T-helper 1 cell treated with Interleukin-12 subunit alpha and Interleukin-12 subunit beta and Interleukin-4 antibody, amounts not matched to agents 30 ng/mL and 1 ng/mL, for 36 hours (primary cell): ENCODE data around the gene COG5. TPM values are rescaled to one million over a fixed set of nuclear protein-coding genes. Genes with fewer than 3 reads are reported as not detected.
"Not testable (repeated sequence)": the region's sequence is repeated elsewhere in the genome, so short reads cannot be mapped to it uniquely, and the experiment has no call there.

Experiments
- intact Hi-C: fragments of 100-400 bp; cut with micrococcal nuclease; formaldehyde crosslinking; loops from one replicate; pipeline ENCODE4 v1.15.1; 2024
- total RNA-seq: library from RNA; stranded (reverse); gene quantifications from 2 replicates; pipeline ENCODE4 v1.2.3, GENCODE V29; 2022

Gene COG5
- total RNA-seq, 1 donor from 2014 or later: 47.8 TPM

- intact Hi-C loops: no loop called here
Observed at GRCh38 chr7:107234436-107234835, 329.3 kb downstream of the COG5 start.

- intact Hi-C loops: no loop called here
Observed at GRCh38 chr7:107233981-107234380, 329.7 kb downstream of the COG5 start.

- intact Hi-C loops: no loop called here
Observed at GRCh38 chr7:107233174-107233573, 330.5 kb downstream of the COG5 start.

GRCh38 chr7:107232568-107233090 lies 331.1 kb downstream of the COG5 start:
- intact Hi-C loops: no loop called here

- intact Hi-C loops: no loop called here
Observed at GRCh38 chr7:107230334-107230733, 333.4 kb downstream of the COG5 start.

GRCh38 chr7:107228291-107228690 lies 335.4 kb downstream of the COG5 start:
- intact Hi-C loops: no loop called here

GRCh38 chr7:107224374-107225223 lies 339.1 kb downstream of the COG5 start:
- intact Hi-C loops: no loop called here

GRCh38 chr7:107220806-107221205 lies 342.9 kb downstream of the COG5 start:
- intact Hi-C loops: not testable (repeated sequence)

GRCh38 chr7:107220356-107220755 lies 343.4 kb downstream of the COG5 start:
- intact Hi-C loops: no loop called here

- intact Hi-C loops: no loop called here
Observed at GRCh38 chr7:107219563-107220244, 344.0 kb downstream of the COG5 start.

GRCh38 chr7:107213945-107214344 lies 349.8 kb downstream of the COG5 start:
- intact Hi-C loops: no loop called here

- intact Hi-C loops: no loop called here
Observed at GRCh38 chr7:107213193-107213788, 350.4 kb downstream of the COG5 start.

- intact Hi-C loops: no loop called here
Observed at GRCh38 chr7:107212725-107213124, 351.0 kb downstream of the COG5 start.

- intact Hi-C loops: no loop called here
Observed at GRCh38 chr7:107210400-107210799, 353.3 kb downstream of the COG5 start.

- intact Hi-C loops: no loop called here
Observed at GRCh38 chr7:107209565-107209964, 354.2 kb downstream of the COG5 start.

- intact Hi-C loops: no loop called here
Observed at GRCh38 chr7:107208563-107208962, 355.2 kb downstream of the COG5 start.

- intact Hi-C loops: no loop called here
Observed at GRCh38 chr7:107208024-107208521, 355.6 kb downstream of the COG5 start.

GRCh38 chr7:107207459-107207858 lies 356.3 kb downstream of the COG5 start:
- intact Hi-C loops: no loop called here

- intact Hi-C loops: no loop called here
Observed at GRCh38 chr7:107206706-107207105, 357.0 kb downstream of the COG5 start.

- intact Hi-C loops: no loop called here
Observed at GRCh38 chr7:107206136-107206535, 357.6 kb downstream of the COG5 start.

- intact Hi-C loops: loop anchor here (2.0 to 5.0 kb wide), 3 partner anchors 521 to 689 kb away; partner anchors contain the start of gene DLD
Observed at GRCh38 chr7:107203607-107204006, 360.1 kb downstream of the COG5 start.
